ENCODE measurements around the gene OXT. TPM values are rescaled to one million over a fixed set of nuclear protein-coding genes. Genes with fewer than 3 reads are reported as not detected.

Gene OXT
- total and polyA plus RNA-seq, 2 donors (not counting 1 experiment from before 2014, with no cell fraction given): 1.0 to 1.7 TPM

DNA sequence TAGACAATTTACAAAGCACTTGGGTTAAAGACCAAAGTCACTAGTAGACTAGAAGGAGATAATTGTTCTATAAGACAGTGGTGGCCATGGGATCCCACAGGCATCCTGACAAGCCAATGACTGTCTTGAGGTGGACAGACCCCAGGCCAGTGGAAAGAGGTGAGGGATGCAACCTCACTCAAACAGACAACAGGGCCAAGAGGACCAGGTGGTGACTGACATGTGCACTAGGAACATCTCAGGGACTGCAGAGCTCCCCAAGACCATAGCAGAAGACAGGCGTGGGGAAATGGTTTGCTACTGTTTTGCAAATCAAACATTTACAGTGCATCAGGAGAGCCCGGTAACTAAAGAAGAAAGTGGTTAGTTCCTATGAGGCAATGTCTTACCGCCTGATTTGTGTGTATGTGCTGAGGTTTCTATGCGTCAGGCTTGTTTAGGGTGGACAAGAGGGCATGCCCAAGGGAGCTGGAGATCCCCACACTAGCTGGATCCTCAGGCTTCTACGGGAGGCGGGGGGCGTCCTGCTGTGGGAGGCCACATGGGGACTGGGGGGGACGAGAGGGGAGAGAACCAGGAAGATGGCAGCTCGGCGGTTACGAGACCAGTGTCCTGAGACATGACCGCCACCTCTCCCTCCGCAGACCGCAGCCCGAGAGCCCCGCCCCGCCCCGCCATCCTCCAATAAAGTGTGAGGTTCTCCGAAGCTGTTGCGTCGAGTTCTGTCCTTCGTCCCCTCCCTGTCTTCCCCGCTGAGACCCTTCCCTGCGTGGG is 26.2 kb upstream of the OXT start:
- Mint-ChIP-seq H3K9me3 (ENCODE audit: insufficient read depth) (no peaks in the 10 kb centered on the region), H3K4me3 (peak overlapping the region; percentile 95), H3K4me1 (peaks cover 15% of the 10 kb centered on the region), H3K27me3 (no peaks in the 10 kb centered on the region), H3K27ac (peak overlapping the region; percentile 97)
- H3K27ac ChIP-seq (ENCODE audit: low read length in 2 of 2): peak overlapping the region; percentile 63 to 88
- peak overlapping the region; percentile 93 for H3K4me2 ChIP-seq (replicated peaks; ENCODE audit: low read depth, low read length, poor library complexity, severe bottlenecking)
- ATAC-seq (ENCODE audit: low read depth) (peak; percentile 64), DNase-seq (no peak)
- peaks cover 0 to 19% of the 10 kb centered on the region in 2 experiments for H3K36me3 ChIP-seq (replicated peaks in 1 of 2; ENCODE audit: control extremely low read depth in 1 of 2, control insufficient read depth in 1 of 2, extremely low read depth in 1 of 2, insufficient read depth in 2 of 2, low read length in 1 of 2)
- peak overlapping the region; percentile 91 for H2AFZ ChIP-seq (ENCODE audit: insufficient read depth, low read depth, low read length, poor library complexity, severe bottlenecking)
- peaks cover 17% of the 10 kb centered on the region for H3K79me2 ChIP-seq (ENCODE audit: control insufficient read depth, insufficient read depth, low read length)
- no peaks in the 10 kb centered on the region for H3K9me3 ChIP-seq (ENCODE audit: control extremely low read depth in 1 of 3, control insufficient read depth in 2 of 3, insufficient read depth in 1 of 3, low read length in 2 of 3)
- TF ChIP-seq EZH2 (IDR thresholded peaks at IDR 0.05; ENCODE audit: borderline replicate concordance, insufficient read depth, low read depth, low read length, poor library complexity, severe bottlenecking): no peak
- TF ChIP-seq, protein P1, sequence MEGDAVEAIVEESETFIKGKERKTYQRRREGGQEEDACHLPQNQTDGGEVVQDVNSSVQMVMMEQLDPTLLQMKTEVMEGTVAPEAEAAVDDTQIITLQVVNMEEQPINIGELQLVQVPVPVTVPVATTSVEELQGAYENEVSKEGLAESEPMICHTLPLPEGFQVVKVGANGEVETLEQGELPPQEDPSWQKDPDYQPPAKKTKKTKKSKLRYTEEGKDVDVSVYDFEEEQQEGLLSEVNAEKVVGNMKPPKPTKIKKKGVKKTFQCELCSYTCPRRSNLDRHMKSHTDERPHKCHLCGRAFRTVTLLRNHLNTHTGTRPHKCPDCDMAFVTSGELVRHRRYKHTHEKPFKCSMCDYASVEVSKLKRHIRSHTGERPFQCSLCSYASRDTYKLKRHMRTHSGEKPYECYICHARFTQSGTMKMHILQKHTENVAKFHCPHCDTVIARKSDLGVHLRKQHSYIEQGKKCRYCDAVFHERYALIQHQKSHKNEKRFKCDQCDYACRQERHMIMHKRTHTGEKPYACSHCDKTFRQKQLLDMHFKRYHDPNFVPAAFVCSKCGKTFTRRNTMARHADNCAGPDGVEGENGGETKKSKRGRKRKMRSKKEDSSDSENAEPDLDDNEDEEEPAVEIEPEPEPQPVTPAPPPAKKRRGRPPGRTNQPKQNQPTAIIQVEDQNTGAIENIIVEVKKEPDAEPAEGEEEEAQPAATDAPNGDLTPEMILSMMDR (IDR thresholded peaks at IDR 0.05): no peak
- ChIA-PET CTCF (interaction anchor here (1.0 kb wide), 1 partner anchor 9 kb away, joined by 3 read pairs; no protein-coding TSS in a partner anchor), POLR2A (interaction anchor here (0.6 to 1.4 kb wide), 6 partner anchors 8 to 397 kb away, joined by 3 to 5 read pairs (median 4); partner anchors contain the start of genes NOP56, PCED1A and VPS16)
- H3K27me3 ChIP-seq (replicated peaks in 1 of 4; ENCODE audit: control extremely low read depth in 1 of 4, control insufficient read depth in 3 of 4, insufficient read depth in 4 of 4, low read length in 3 of 4): no peaks in the 10 kb centered on the region
- H3K9ac ChIP-seq (ENCODE audit: low read length): peak overlapping the region; percentile 85
- intact Hi-C loops (cut with micrococcal nuclease): loop anchor here (1.0 to 10.0 kb wide), 7 partner anchors 27 to 722 kb away; partner anchors contain the start of genes ADISSP, ATRN, LZTS3 and NOP56
- H4K20me1 ChIP-seq (ENCODE audit: control insufficient read depth, insufficient read depth, low read length, poor library complexity, severe bottlenecking): peaks cover 20% of the 10 kb centered on the region
- H3K4me3 ChIP-seq (ENCODE audit: control extremely low read depth in 1 of 5, extremely low read depth in 1 of 5, insufficient read depth in 1 of 5, low read depth in 2 of 5, low read length in 4 of 5): peak overlapping the region in 4 of 5 experiments; percentile 76 to 89 (median 84)
- under 1% methylated on average over 22 of the region's 24 CpGs for WGBS (ENCODE audit: insufficient coverage)
- peaks cover 11 to 17% of the 10 kb centered on the region in 2 donors for H3K4me1 ChIP-seq (ENCODE audit: control insufficient read depth in 2 of 2, insufficient read depth in 2 of 2, low read length in 2 of 2)

Measured in B cell (primary cell).